ENCODE data around the gene JAK1.

Gene JAK1

GRCh38 chr1:64855557-64855956 lies 110.8 kb downstream of the JAK1 start:
- no peak for TF ChIP-seq CTCF (conservative IDR thresholded peaks at IDR 0.05; ENCODE audit: low read depth, low read length)
- no peak overlapping the region for H3K4me3 ChIP-seq (ENCODE audit: low read length)
- DNase-seq (ENCODE audit: low read depth) = no peak

GRCh38 chr1:64854674-64855073 lies 111.7 kb downstream of the JAK1 start:
- TF ChIP-seq CTCF (conservative IDR thresholded peaks at IDR 0.05; ENCODE audit: low read depth, low read length) = no peak
- H3K4me3 ChIP-seq (ENCODE audit: low read length) = no peak overlapping the region
- no peak for DNase-seq (ENCODE audit: low read depth)

- DNase-seq (ENCODE audit: low read depth) = no peak
- H3K4me3 ChIP-seq (ENCODE audit: low read length) = no peak overlapping the region
- no peak for TF ChIP-seq CTCF (conservative IDR thresholded peaks at IDR 0.05; ENCODE audit: low read depth, low read length)
Measured at GRCh38 chr1:64851664-64852063, 114.7 kb downstream of the JAK1 start.

DNA sequence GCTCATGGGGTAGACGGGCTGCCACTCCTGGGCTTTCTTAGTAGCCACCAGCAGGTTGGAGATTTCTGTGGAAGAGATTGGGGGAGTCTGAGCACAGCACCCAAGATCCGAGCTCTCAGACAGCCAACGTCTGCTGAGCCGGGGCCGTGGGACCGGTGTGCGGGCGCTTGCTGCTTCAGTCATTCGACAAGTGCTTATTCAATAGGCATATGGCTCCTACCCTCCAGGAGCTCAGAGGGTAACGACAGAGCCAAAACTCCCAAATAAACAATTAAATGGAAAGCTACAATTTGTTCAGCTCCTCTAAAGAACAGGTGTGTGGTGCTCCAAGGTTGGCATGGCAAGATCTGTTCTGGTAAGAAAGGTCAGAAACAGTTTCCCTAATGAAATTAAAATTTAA lies 115.5 kb downstream of the JAK1 start:
- DNase-seq (ENCODE audit: low read depth) = no peak
- TF ChIP-seq CTCF (conservative IDR thresholded peaks at IDR 0.05; ENCODE audit: low read depth, low read length) = no peak
- no peak overlapping the region for H3K4me3 ChIP-seq (ENCODE audit: low read length)

- DNase-seq (ENCODE audit: low read depth) = no peak
- no peak overlapping the region for H3K4me3 ChIP-seq (ENCODE audit: low read length)
- no peak for TF ChIP-seq CTCF (conservative IDR thresholded peaks at IDR 0.05; ENCODE audit: low read depth, low read length)
Measured at GRCh38 chr1:64849942-64850341, 116.4 kb downstream of the JAK1 start.

GRCh38 chr1:64848803-64849202 lies 117.5 kb downstream of the JAK1 start:
- DNase-seq (ENCODE audit: low read depth) = no peak
- no peak overlapping the region for H3K4me3 ChIP-seq (ENCODE audit: low read length)
- no peak for TF ChIP-seq CTCF (conservative IDR thresholded peaks at IDR 0.05; ENCODE audit: low read depth, low read length)

GRCh38 chr1:64848136-64848535 lies 118.2 kb downstream of the JAK1 start:
- H3K4me3 ChIP-seq (ENCODE audit: low read length) = no peak overlapping the region
- no peak for DNase-seq (ENCODE audit: low read depth)
- TF ChIP-seq CTCF (conservative IDR thresholded peaks at IDR 0.05; ENCODE audit: low read depth, low read length) = no peak

All from retinal pigment epithelial cell (primary cell).